A549 (cell line): ENCODE measurements around the gene TAOK3. TPM values are rescaled to one million over a fixed set of nuclear protein-coding genes. Genes with fewer than 3 reads are reported as not detected.
A peak's percentile ranks its signal among the peaks of the same experiment; 100 is the strongest.

Experiments used
- ATAC-seq, 2 experiments: fragments of 200-7000 bp in 1 of 2; fragments of >200 bp in 1 of 2; cut with Nextera tagmentation in 1 of 2; cut with Tn5 transposase in 1 of 2; 3 replicates each; pipeline versions ENCODE4 v1.8.0 to v1.9.1; 2018 to 2020; ENCODE audit warnings: mild to moderate bottlenecking in 1 of 2, moderate library complexity in 1 of 2
- CTCF ChIA-PET: fragments of 300-600 bp; sonication (Branson Sonifier 250); formaldehyde crosslinking; extraction: SDS; loops from one replicate; lab custom pipeline; 2021; ENCODE audit warnings: antibody characterized with exemption, inconsistent platforms; lab: Yijun Ruan, JAX
- POLR2A ChIA-PET: fragments of 350-600 bp; formaldehyde crosslinking; extraction: SDS; loops from one replicate; lab custom pipeline; 2021; ENCODE audit warnings: antibody characterized with exemption, inconsistent platforms; lab: Yijun Ruan, JAX
- DNase-seq, 2 experiments: peaks; one replicate each; pipeline versions ENCODE4 v3.0.0 to v3.0.0-alpha.2; 2011 to 2016; ENCODE audit warnings: low read depth in 1 of 2, low spot score in 1 of 2
- FAIRE-seq: peaks from 2 replicates; lab custom pipeline; 2011; peaks lifted over from hg19 to GRCh38; lab: Jason Lieb, UNC
- H3K27ac ChIP-seq, 2 experiments: fragments of >200 bp; sonication (Bioruptor Twin); formaldehyde crosslinking; 3 replicates each; pipeline ENCODE4 v1.5.1; 2016 to 2017
- H3K4me1 ChIP-seq: fragments of >200 bp; sonication (Bioruptor Twin); formaldehyde crosslinking; 3 replicates; pipeline ENCODE4 v1.6.1; 2016
- H3K4me2 ChIP-seq: fragments of >200 bp; sonication (Bioruptor Twin); formaldehyde crosslinking; 3 replicates; pipeline ENCODE4 v1.6.1; 2016
- H3K4me3 ChIP-seq: fragments of >200 bp; sonication (Bioruptor Twin); formaldehyde crosslinking; 3 replicates; pipeline ENCODE4 v1.5.1; 2016
- H3K9me3 ChIP-seq: fragments of >200 bp; sonication (Bioruptor Twin); formaldehyde crosslinking; 3 replicates; pipeline ENCODE4 v1.6.1; 2016
- CBX8 ChIP-seq: fragments of 200-600 bp; sonication (generic); IDR thresholded peaks from 2 replicates; pipeline ENCODE4 v1.6.1; 2016
- EHF ChIP-seq: fragments of 250-450 bp; sonication (Bioruptor Pico); IDR thresholded peaks from 2 replicates; pipeline ENCODE4 v1.5.0; 2020; ENCODE audit warnings: mild to moderate bottlenecking
- HDAC2 ChIP-seq: fragments of 200-600 bp; sonication (generic); IDR thresholded peaks from 2 replicates; pipeline ENCODE4 v1.6.1; 2016
- HEYL ChIP-seq: fragments of 250-450 bp; sonication (Bioruptor Pico); IDR thresholded peaks from 2 replicates; pipeline ENCODE4 v1.8.0; 2021; ENCODE audit warnings: mild to moderate bottlenecking, moderate library complexity
- HOXB13 ChIP-seq: fragments of 250-450 bp; sonication (Bioruptor Pico); IDR thresholded peaks from 2 replicates; pipeline ENCODE4 v1.5.0; 2020; ENCODE audit warnings: low read depth, mild to moderate bottlenecking, moderate library complexity
- JUN ChIP-seq, 2 experiments: fragments of >200 bp; sonication (Bioruptor Twin); formaldehyde crosslinking; IDR thresholded peaks; 2 replicates in 1 of 2; 3 replicates in 1 of 2; pipeline ENCODE4 v1.6.1; 2016 to 2017
- JUNB ChIP-seq: fragments of >200 bp; sonication (Bioruptor Twin); formaldehyde crosslinking; IDR thresholded peaks from 2 replicates; pipeline ENCODE4 v1.6.1; 2016
- KDM5A ChIP-seq: fragments of 200-600 bp; sonication (generic); IDR thresholded peaks from 2 replicates; pipeline ENCODE4 v1.6.1; 2016; ENCODE audit warnings: antibody characterized with exemption, mild to moderate bottlenecking
- NFE2L2 ChIP-seq: fragments of 150-350 bp; conservative IDR thresholded peaks from 2 replicates; pipeline ENCODE4 v1.6.1; 2014; ENCODE audit warnings: low read length
- NPAS2 ChIP-seq: fragments of 250-450 bp; sonication (Bioruptor Pico); IDR thresholded peaks from 2 replicates; pipeline ENCODE4 v1.8.0; 2022; ENCODE audit warnings: mild to moderate bottlenecking, moderate library complexity, borderline replicate concordance
- POLR2A ChIP-seq: IDR thresholded peaks from 2 replicates; pipeline ENCODE4 v1.6.1; 2012; ENCODE audit warnings: mild to moderate bottlenecking, low read length
- RCOR1 ChIP-seq: fragments of 150-350 bp; IDR thresholded peaks from 2 replicates; pipeline ENCODE4 v1.6.1; 2014; ENCODE audit warnings: antibody characterized with exemption, low read length, low read depth
- RFX5 ChIP-seq: fragments of 450-650 bp; IDR thresholded peaks from 2 replicates; pipeline ENCODE4 v1.7.1; 2014; ENCODE audit warnings: antibody characterized with exemption, mild to moderate bottlenecking, moderate library complexity
- SMC3 ChIP-seq: fragments of >200 bp; sonication (Bioruptor Twin); formaldehyde crosslinking; IDR thresholded peaks from 3 replicates; pipeline ENCODE4 v1.6.1; 2018; ENCODE audit warnings: inconsistent platforms
- ZNF302 ChIP-seq: fragments of 250-450 bp; sonication (Bioruptor Pico); IDR thresholded peaks from 2 replicates; pipeline ENCODE4 v1.9.0; 2021; ENCODE audit warnings: inconsistent platforms, mild to moderate bottlenecking, moderate library complexity
- WGBS: methylation state at CpG from one replicate; pipeline ENCODE4 v1.1.6; 2017; ENCODE audit errors: missing lambda C conversion rate; 5-methylcytosine and 5-hydroxymethylcytosine counted together
- polyA plus RNA-seq, 4 experiments: library from polyadenylated mRNA; depleted of rRNA in 3 of 4; stranded (reverse); fragments of >200 nt; fragmentation: RNase III in 1 of 4; extraction: RNeasy Plus Mini Kit Qiagen cat#74134 plus additional on column Dnase treatment in 1 of 4; gene quantifications; 2 replicates in 3 of 4; 3 replicates in 1 of 4; pipeline ENCODE4 v1.2.3, GENCODE V29; 2011 to 2017
- TF ChIP-seq, protein P1 (sequence below): fragments of 150-350 bp; IDR thresholded peaks from 2 replicates; pipeline ENCODE4 v1.6.1; 2014; ENCODE audit warnings: low read depth, mild to moderate bottlenecking, low read length
- TF ChIP-seq, protein P2 (sequence below): fragments of 250-450 bp; sonication (Bioruptor Pico); IDR thresholded peaks from 2 replicates; pipeline ENCODE4 v1.5.0; 2020; ENCODE audit warnings: low read depth, mild to moderate bottlenecking, moderate library complexity
- TF ChIP-seq, protein P3 (sequence below): fragments of 200-600 bp; sonication (generic); IDR thresholded peaks from 2 replicates; pipeline ENCODE4 v1.6.1; 2016; ENCODE audit warnings: antibody characterized with exemption, mild to moderate bottlenecking, moderate library complexity
- TF ChIP-seq, protein P4 (sequence below): IDR thresholded peaks from 2 replicates; pipeline ENCODE4 v1.6.1; 2012

Gene TAOK3
- polyA plus RNA-seq, 2 of the 4 experiments (the other 2 are of a cell fraction) = 13.1 to 27.6 TPM

- H3K4me3 ChIP-seq = no peak overlapping the region
- ChIA-PET POLR2A (no interaction called here), CTCF (interaction anchor here (0.8 to 6.6 kb wide), 15 partner anchors 18 to 253 kb away, joined by 3 to 193 read pairs (median 12); no protein-coding TSS in a partner anchor)
- TF ChIP-seq HEYL (CRISPR knock-in tag) = no peak
- TF ChIP-seq, protein P1, sequence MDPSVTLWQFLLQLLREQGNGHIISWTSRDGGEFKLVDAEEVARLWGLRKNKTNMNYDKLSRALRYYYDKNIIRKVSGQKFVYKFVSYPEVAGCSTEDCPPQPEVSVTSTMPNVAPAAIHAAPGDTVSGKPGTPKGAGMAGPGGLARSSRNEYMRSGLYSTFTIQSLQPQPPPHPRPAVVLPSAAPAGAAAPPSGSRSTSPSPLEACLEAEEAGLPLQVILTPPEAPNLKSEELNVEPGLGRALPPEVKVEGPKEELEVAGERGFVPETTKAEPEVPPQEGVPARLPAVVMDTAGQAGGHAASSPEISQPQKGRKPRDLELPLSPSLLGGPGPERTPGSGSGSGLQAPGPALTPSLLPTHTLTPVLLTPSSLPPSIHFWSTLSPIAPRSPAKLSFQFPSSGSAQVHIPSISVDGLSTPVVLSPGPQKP = no peak
- TF ChIP-seq RCOR1 = no peak
- FAIRE-seq (no peak), ATAC-seq (no peak), DNase-seq (no peak)
- no peaks in the 10 kb centered on the region for H3K9me3 ChIP-seq
- peaks cover 23% of the 10 kb centered on the region for H3K4me1 ChIP-seq
- H3K27ac ChIP-seq = no peak overlapping the region
- 85% methylated on average over 5 of the region's 5 CpGs for WGBS
- H3K4me2 ChIP-seq = peak overlapping the region; percentile 87; the same call in 2 of the 3 replicates
These were observed 2.2 kb upstream of the TAOK3 start for GRCh38 chr12:118374909-118375308.

GRCh38 chr12:118374126-118374725 lies 1.5 kb upstream of the TAOK3 start:
- ATAC-seq = no peak
- 90% methylated on average over 14 of the region's 14 CpGs for WGBS
- DNase-seq = no peak
- FAIRE-seq = no peak
- Histone ChIP-seq H3K4me3 (no peak overlapping the region), H3K4me2 (peak overlapping the region; percentile 84; the same call in 2 of the 3 replicates), H3K9me3 (no peaks in the 10 kb centered on the region), H3K4me1 (peaks cover 23% of the 10 kb centered on the region), H3K27ac (peak overlapping the region in 1 of 2 experiments; percentile 88; a peak in 2 of 6 replicates)
- CTCF ChIA-PET = interaction anchor here (2.3 to 6.6 kb wide), 2 partner anchors 190 to 209 kb away, joined by 11 to 193 read pairs; no protein-coding TSS in a partner anchor
- TF ChIP-seq POLR2A (no peak), JUNB (no peak), JUN (IDR thresholded peaks at IDR 0.05) (no peak), KDM5A (no peak), SMC3 (no peak), NFE2L2 (no peak)
- TF ChIP-seq, protein P2, sequence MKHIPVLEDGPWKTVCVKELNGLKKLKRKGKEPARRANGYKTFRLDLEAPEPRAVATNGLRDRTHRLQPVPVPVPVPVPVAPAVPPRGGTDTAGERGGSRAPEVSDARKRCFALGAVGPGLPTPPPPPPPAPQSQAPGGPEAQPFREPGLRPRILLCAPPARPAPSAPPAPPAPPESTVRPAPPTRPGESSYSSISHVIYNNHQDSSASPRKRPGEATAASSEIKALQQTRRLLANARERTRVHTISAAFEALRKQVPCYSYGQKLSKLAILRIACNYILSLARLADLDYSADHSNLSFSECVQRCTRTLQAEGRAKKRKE = no peak
- POLR2A ChIA-PET = interaction anchor here (0.5 to 1.8 kb wide), 2 partner anchors 18 to 1865 kb away, joined by 3 to 13 read pairs; no protein-coding TSS in a partner anchor

DNA sequence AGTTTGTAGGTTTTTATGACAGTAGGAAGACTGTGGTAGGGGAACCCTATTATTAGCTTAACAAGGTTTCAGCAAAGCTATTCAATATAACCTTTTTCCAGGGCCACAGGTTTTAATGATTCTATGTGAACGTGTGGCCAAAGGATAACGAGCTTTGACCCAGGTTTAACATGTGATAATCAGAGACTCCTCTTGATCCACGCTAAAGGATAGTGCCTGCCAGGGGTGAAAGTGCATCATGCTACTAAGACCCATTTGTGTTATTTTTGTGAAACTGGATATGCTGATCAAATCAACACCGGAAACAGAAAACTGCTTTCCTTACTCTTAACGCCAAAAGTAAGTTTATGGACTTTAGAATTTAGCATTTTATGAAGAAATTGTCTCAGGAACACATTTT lies 909 bp upstream of the TAOK3 start:
- CTCF ChIA-PET = interaction anchor here (0.6 to 6.6 kb wide), 5 partner anchors 15 to 252 kb away, joined by 3 to 193 read pairs (median 5); no protein-coding TSS in a partner anchor
- DNase-seq (no peak), ATAC-seq (no peak), FAIRE-seq (no peak)
- POLR2A ChIA-PET = interaction anchor here (0.5 to 1.8 kb wide), 3 partner anchors 17 to 1866 kb away, joined by 3 to 13 read pairs (median 6); no protein-coding TSS in a partner anchor
- peak overlapping the region; percentile 55 for H3K4me3 ChIP-seq
- 81% methylated on average over 5 of the region's 5 CpGs for WGBS
- TF ChIP-seq CBX8 = no peak
- TF ChIP-seq, protein P3, sequence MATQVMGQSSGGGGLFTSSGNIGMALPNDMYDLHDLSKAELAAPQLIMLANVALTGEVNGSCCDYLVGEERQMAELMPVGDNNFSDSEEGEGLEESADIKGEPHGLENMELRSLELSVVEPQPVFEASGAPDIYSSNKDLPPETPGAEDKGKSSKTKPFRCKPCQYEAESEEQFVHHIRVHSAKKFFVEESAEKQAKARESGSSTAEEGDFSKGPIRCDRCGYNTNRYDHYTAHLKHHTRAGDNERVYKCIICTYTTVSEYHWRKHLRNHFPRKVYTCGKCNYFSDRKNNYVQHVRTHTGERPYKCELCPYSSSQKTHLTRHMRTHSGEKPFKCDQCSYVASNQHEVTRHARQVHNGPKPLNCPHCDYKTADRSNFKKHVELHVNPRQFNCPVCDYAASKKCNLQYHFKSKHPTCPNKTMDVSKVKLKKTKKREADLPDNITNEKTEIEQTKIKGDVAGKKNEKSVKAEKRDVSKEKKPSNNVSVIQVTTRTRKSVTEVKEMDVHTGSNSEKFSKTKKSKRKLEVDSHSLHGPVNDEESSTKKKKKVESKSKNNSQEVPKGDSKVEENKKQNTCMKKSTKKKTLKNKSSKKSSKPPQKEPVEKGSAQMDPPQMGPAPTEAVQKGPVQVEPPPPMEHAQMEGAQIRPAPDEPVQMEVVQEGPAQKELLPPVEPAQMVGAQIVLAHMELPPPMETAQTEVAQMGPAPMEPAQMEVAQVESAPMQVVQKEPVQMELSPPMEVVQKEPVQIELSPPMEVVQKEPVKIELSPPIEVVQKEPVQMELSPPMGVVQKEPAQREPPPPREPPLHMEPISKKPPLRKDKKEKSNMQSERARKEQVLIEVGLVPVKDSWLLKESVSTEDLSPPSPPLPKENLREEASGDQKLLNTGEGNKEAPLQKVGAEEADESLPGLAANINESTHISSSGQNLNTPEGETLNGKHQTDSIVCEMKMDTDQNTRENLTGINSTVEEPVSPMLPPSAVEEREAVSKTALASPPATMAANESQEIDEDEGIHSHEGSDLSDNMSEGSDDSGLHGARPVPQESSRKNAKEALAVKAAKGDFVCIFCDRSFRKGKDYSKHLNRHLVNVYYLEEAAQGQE = no peak
- no peak for TF ChIP-seq EHF (CRISPR knock-in tag)
- TF ChIP-seq, protein P4, sequence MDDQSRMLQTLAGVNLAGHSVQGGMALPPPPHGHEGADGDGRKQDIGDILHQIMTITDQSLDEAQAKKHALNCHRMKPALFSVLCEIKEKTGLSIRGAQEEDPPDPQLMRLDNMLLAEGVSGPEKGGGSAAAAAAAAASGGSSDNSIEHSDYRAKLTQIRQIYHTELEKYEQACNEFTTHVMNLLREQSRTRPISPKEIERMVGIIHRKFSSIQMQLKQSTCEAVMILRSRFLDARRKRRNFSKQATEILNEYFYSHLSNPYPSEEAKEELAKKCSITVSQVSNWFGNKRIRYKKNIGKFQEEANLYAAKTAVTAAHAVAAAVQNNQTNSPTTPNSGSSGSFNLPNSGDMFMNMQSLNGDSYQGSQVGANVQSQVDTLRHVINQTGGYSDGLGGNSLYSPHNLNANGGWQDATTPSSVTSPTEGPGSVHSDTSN = no peak
- TF ChIP-seq NPAS2 = no peak
- no peak for TF ChIP-seq ZNF302 (CRISPR knock-in tag)
- no peak for TF ChIP-seq KDM5A
- no peak for TF ChIP-seq HOXB13 (CRISPR knock-in tag)
- no peak for TF ChIP-seq HDAC2
- no peak for TF ChIP-seq HEYL (CRISPR knock-in tag)
- TF ChIP-seq RFX5 = no peak
- peaks cover 23% of the 10 kb centered on the region for H3K4me1 ChIP-seq
- no peaks in the 10 kb centered on the region for H3K9me3 ChIP-seq
- H3K4me2 ChIP-seq = peak overlapping the region; percentile 84
- peak overlapping the region; percentile 83 to 88 for H3K27ac ChIP-seq
